ENCODE data around the gene ARHGAP29. TPM values are rescaled to one million over a fixed set of nuclear protein-coding genes. Genes with fewer than 3 reads are reported as not detected.

ARHGAP29 gene
- polyA plus RNA-seq, 3 donors = 0.69 to 0.98 (median 0.81) TPM

- Mint-ChIP-seq H3K27me3 (ENCODE audit: low read depth in 3 of 3) (peaks cover 19 to 26% (median 23%) of the 10 kb centered on the region in 3 donors), H3K4me1 (peaks cover 7% of the 10 kb centered on the region), H3K27ac (peak overlapping the region in 1 of 7 donors; percentile 47), H3K9me3 (peaks cover 0 to 2% (median 0%) of the 10 kb centered on the region in 7 donors), H3K4me3 (peak overlapping the region in 1 of 2 donors; percentile 11), H3K36me3 (no peaks in the 10 kb centered on the region)
- no peaks in the 10 kb centered on the region for H3K79me2 ChIP-seq (ENCODE audit: insufficient read depth, low read length)
- no peak overlapping the region for H3K4me3 ChIP-seq (replicated peaks in 1 of 3; ENCODE audit: low read depth in 2 of 3, low read length in 3 of 3)
- no peak overlapping the region for H2AFZ ChIP-seq (ENCODE audit: insufficient read depth, low read depth, low read length, poor library complexity, severe bottlenecking)
- H3K4me1 ChIP-seq (ENCODE audit: control insufficient read depth in 1 of 2, insufficient read depth in 2 of 2, low read length in 2 of 2) = peaks cover 0 to 4% of the 10 kb centered on the region in 2 donors
- H3K9me3 ChIP-seq (replicated peaks in 1 of 2; ENCODE audit: control insufficient read depth in 1 of 2, insufficient read depth in 1 of 2, low read length in 2 of 2) = no peaks in the 10 kb centered on the region
- H3K27me3 ChIP-seq (ENCODE audit: control insufficient read depth in 2 of 2, insufficient read depth in 2 of 2, low read length in 2 of 2) = peaks cover 17 to 18% of the 10 kb centered on the region in 2 donors
- H4K20me1 ChIP-seq (ENCODE audit: insufficient read depth, low read length) = no peaks in the 10 kb centered on the region
- no peak for DNase-seq
- no peak overlapping the region for H3K27ac ChIP-seq (ENCODE audit: low read depth in 1 of 2, low read length in 2 of 2)
- intact Hi-C loops (cut with micrococcal nuclease) = no loop called here
- H3K9ac ChIP-seq (ENCODE audit: insufficient read depth, low read length, poor library complexity, severe bottlenecking) = no peak overlapping the region
- TF ChIP-seq CTCF (IDR thresholded peaks at IDR 0.05) = no peak
- H3K36me3 ChIP-seq (replicated peaks in 1 of 2; ENCODE audit: control insufficient read depth in 1 of 2, insufficient read depth in 2 of 2, low read length in 2 of 2) = no peaks in the 10 kb centered on the region
- H3K4me2 ChIP-seq (replicated peaks; ENCODE audit: extremely low read depth, low read length, poor library complexity, severe bottlenecking) = no peak overlapping the region
Measured at GRCh38 chr1:94257444-94257843, 20.1 kb upstream of the ARHGAP29 start.

DNA sequence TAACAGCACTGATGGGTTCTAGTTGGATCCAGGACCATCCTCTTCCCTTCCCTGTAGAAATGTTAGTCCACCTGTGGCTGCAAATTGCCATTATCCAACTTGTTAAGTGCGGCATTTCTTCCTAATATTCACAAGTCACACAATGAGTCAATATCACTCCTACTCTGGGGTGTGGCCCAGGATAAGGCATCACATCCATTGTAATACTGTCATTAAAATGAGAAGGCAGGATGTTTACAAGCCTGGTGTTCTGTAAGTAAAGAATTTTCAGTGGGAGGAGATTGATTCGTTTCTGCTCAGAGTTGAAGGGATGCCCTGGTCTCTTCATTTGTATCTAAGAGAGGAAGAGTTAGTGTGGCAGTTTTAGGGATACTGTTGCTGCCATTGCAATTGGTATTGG lies 18.1 kb upstream of the ARHGAP29 start:
- no CpG with 5 or more reads among the region's 2 CpGs for WGBS (ENCODE audit: insufficient coverage)
- H3K27ac Mint-ChIP-seq = no peak overlapping the region
- Histone ChIP-seq H3K4me2 (replicated peaks; ENCODE audit: extremely low read depth, low read length, poor library complexity, severe bottlenecking) (no peak overlapping the region), H3K9me3 (replicated peaks in 1 of 2; ENCODE audit: control insufficient read depth in 1 of 2, insufficient read depth in 1 of 2, low read length in 2 of 2) (no peaks in the 10 kb centered on the region), H2AFZ (ENCODE audit: insufficient read depth, low read depth, low read length, poor library complexity, severe bottlenecking) (no peak overlapping the region), H3K27me3 (ENCODE audit: control insufficient read depth in 2 of 2, insufficient read depth in 2 of 2, low read length in 2 of 2) (peaks cover 21 to 23% of the 10 kb centered on the region in 2 donors), H3K4me1 (ENCODE audit: control insufficient read depth in 1 of 2, insufficient read depth in 2 of 2, low read length in 2 of 2) (peaks cover 0 to 4% of the 10 kb centered on the region in 2 donors), H3K79me2 (ENCODE audit: insufficient read depth, low read length) (no peaks in the 10 kb centered on the region), H3K27ac (ENCODE audit: low read depth in 1 of 2, low read length in 2 of 2) (no peak overlapping the region), H4K20me1 (ENCODE audit: insufficient read depth, low read length) (no peaks in the 10 kb centered on the region), H3K9ac (ENCODE audit: insufficient read depth, low read length, poor library complexity, severe bottlenecking) (no peak overlapping the region), H3K36me3 (replicated peaks in 1 of 2; ENCODE audit: control insufficient read depth in 1 of 2, insufficient read depth in 2 of 2, low read length in 2 of 2) (no peaks in the 10 kb centered on the region), H3K4me3 (replicated peaks in 1 of 3; ENCODE audit: low read depth in 2 of 3, low read length in 3 of 3) (no peak overlapping the region)
- peaks cover 9% of the 10 kb centered on the region for H3K4me1 Mint-ChIP-seq
- TF ChIP-seq CTCF (IDR thresholded peaks at IDR 0.05) = no peak
- DNase-seq = no peak
- H3K9me3 Mint-ChIP-seq = peaks cover 0 to 2% (median 0%) of the 10 kb centered on the region in 7 donors
- no peak overlapping the region for H3K4me3 Mint-ChIP-seq
- peaks cover 18 to 27% (median 19%) of the 10 kb centered on the region in 3 donors for H3K27me3 Mint-ChIP-seq (ENCODE audit: low read depth in 3 of 3)
- intact Hi-C loops (cut with micrococcal nuclease) = no loop called here
- no peaks in the 10 kb centered on the region for H3K36me3 Mint-ChIP-seq

All from CD14-positive monocyte (primary cell).